Epithelial cell of umbilical artery (primary cell): ENCODE data around the gene SPDYE1. TPM values are rescaled to one million over a fixed set of nuclear protein-coding genes. Genes with fewer than 3 reads are reported as not detected.

ENCODE experiments used
- total RNA-seq: library from RNA; depleted of rRNA; stranded (reverse); fragments of >200 nt; gene quantifications from 2 replicates; pipeline ENCODE4 v1.2.3, GENCODE V29; 2014

Gene SPDYE1, protein sequence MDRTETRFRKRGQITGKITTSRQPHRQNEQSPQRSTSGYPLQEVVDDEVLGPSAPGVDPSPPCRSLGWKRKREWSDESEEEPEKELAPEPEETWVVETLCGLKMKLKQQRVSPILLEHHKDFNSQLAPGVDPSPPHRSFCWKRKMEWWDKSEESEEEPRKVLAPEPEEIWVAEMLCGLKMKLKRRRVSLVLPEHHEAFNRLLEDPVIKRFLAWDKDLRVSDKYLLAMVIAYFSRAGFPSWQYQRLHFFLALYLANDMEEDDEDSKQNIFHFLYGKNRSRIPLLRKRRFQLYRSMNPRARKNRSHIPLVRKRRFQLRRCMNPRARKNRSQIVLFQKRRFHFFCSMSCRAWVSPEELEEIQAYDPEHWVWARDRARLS
- total RNA-seq: not detected in 2 replicates

DNA sequence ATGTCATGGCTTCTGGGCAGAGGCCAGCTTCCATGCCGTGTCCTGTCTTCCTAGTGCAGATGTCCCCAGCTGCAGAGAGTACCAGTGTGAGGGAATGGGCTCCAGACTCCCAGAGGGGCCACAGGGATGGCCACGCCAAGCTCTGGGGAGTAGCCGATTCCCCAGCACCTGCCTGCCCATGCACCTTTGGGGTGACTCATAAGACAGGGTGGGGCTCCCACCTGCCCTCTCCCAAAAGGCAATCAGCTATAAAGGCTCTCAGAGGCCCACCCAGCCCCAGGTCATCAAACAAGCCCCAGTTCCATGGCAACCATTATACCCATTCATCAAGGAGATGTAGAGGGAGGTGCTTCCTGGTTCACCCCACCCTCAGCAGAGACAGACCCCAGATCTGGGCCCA lies at the start of gene SPDYE1:
TSS of gene SPDYE1 (plus strand) at position 366 of the 400 bp plus-strand sequence. CDS start 2,053 bp downstream, outside the sequence.

DNA sequence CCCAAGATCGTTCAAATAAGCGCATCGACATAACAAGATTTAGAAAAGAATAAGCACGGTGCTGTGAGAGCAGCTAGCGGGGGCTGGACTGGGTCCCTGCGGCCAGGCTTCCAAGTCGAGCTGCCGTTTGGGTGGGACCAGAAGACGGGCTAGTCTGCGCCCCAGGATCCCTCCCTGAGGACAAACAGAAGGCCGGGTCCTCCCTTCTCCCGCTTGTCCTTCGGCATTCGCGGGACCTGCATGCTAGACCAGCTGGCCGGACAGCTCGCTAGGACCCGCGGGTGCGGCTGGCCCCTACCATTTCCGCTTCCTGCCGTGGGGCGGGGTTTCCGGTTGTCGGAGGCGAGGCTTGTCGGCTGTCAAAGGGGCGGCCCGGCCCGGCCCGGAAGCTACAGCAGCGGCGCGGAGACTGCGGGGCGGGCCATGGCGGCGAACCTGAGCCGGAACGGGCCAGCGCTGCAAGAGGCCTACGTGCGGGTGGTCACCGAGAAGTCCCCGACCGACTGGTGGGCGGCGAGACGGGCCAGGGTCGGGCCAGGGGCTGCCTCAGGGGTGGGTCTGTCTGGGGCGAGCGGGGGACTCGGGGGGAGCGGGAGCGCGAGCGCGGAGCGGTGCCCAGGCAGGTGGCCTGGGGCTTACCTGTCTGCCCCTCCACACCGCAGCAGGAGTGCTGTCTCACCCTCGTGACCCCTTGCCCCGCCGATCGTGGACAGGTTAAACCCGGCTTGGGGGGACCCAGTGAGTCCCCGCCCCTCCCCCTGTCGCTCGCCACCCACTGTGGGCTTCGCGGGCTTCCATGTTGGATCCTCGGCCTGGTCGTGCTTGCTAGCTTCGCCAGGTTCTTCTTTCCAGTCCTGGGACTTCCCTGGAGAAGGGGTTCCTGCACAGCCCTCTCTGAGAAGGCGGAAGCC lies 46.9 kb downstream of the SPDYE1 start, which contains the start of gene DBNL:
TSS of gene DBNL (plus strand) at position 388 of the 911 bp plus-strand sequence. CDS start at position 424, 36 bp downstream.

Other genes starting within 250 kb of the SPDYE1 start
- gene BLVRA, start 239.2 kb upstream of the SPDYE1 start, total RNA-seq: 32.8 and 47.3 TPM in 2 replicates
- gene MRPS24, start 128.4 kb upstream of the SPDYE1 start, total RNA-seq: 85.0 and 89.0 TPM in 2 replicates
- gene URGCP, start 91.3 kb upstream of the SPDYE1 start, total RNA-seq: 20.5 and 35.4 TPM in 2 replicates
- 6.8 and 7.4 TPM in 2 replicates for gene UBE2D4, start 71.5 kb upstream of the SPDYE1 start, total RNA-seq
- 158 and 167 TPM in 2 replicates for gene DBNL, start 46.8 kb downstream of the SPDYE1 start, total RNA-seq
- gene PGAM2, start 67.7 kb downstream of the SPDYE1 start, total RNA-seq: not detected in 2 replicates
- 6.8 and 8.2 TPM in 2 replicates for gene POLM, start 84.6 kb downstream of the SPDYE1 start, total RNA-seq
- gene AEBP1, start 106.4 kb downstream of the SPDYE1 start, total RNA-seq: 4.7 and 5.8 TPM in 2 replicates
- 75.7 and 83.1 TPM in 2 replicates for gene POLD2, start 125.7 kb downstream of the SPDYE1 start, total RNA-seq
- not detected in 2 replicates for gene MYL7, start 143.4 kb downstream of the SPDYE1 start, total RNA-seq
- gene GCK, start 191.5 kb downstream of the SPDYE1 start, total RNA-seq: 0.15 and 1.3 TPM in 2 replicates
- gene YKT6, start 203.1 kb downstream of the SPDYE1 start, total RNA-seq: 91.6 and 114 TPM in 2 replicates